HT1080 (cell line): ENCODE data around the gene INPP5A. TPM values are rescaled to one million over a fixed set of nuclear protein-coding genes. Genes with fewer than 3 reads are reported as not detected.
"Not testable (repeated sequence)": the region's sequence is repeated elsewhere in the genome, so short reads cannot be mapped to it uniquely, and the experiment has no call there.

ENCODE experiments used
- DNase-seq: peaks from one replicate; pipeline ENCODE4 v3.0.0-alpha.2; 2015; ENCODE audit warnings: low read depth
- total RNA-seq: library from RNA; depleted of rRNA; stranded (reverse); fragments of >200 nt; shearing (Covaris generic); gene quantifications from 2 replicates; pipeline ENCODE4 v1.2.3, GENCODE V29; 2014

INPP5A gene
- total RNA-seq, 1 experiment from 2014 or later = 34.4 TPM

DNA sequence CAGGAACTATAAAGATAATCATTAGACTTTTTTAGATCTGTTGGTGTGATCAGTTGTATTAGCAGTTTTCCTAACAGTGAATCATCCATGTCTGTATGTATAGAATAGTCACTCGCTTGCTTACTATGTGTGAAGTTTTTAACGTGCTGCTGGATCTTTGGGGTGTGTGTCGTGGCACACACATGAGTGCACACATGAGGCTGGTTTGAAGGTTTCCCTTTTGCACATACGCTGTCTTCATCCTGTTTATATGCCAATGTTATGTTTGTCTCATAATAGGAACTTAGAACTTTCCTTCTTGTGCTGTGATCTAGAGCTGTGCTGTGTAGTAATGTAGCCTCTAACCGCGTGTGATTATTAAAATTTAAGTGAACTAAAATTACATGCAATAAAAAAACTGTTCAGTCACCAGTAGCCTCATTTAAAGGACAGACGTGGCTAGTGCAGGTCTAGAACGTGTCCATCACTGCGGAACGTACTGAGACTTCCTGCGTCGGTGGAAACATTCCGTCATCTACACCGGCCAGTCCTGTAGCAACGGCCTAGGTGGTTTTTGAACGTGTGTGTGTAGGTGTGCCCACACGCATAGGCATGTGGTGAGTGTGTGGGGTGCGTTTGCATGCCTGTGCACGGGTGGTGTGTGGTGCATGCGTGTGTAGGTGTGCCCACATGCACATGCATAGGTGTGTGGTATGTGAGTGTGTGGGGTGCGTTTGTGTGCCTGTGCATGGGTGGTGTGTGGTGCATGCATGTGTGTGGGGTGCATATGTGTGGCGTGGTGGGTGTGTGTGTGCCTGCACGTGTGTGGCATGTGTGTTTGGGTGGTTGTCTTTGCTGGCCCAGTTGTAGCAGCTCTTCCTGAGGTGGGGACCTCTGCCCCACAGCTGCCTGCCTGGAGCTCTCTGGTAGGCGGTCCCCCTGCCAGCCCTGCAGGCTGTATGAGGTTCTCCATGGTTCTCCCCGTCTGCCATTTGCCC is 56.6 kb downstream of the INPP5A start:
- no peak for DNase-seq

- DNase-seq = no peak
Measured at GRCh38 chr10:132595021-132595420, 57.4 kb downstream of the INPP5A start.

DNA sequence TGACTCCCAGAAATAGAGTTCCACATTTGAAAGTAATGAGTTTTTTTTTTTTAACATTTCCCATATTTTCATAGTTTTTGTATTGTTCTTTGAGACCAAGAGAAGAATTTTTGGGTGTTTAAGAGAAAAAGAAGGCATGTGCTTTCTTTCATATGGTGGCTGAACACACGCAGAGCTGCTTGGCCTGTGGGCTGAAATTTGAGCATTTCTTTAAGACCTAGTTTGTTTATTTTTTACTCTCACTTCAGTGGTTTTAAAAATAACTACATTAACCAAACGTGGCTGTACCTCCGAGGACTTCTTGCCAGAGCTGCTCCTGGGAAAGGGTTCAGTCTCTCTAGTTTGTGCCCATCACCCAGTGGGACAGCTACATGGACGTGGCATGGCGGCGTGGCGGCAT is 58.3 kb downstream of the INPP5A start:
- DNase-seq = no peak

GRCh38 chr10:132596742-132597279 is 59.2 kb downstream of the INPP5A start:
- no peak for DNase-seq

DNA sequence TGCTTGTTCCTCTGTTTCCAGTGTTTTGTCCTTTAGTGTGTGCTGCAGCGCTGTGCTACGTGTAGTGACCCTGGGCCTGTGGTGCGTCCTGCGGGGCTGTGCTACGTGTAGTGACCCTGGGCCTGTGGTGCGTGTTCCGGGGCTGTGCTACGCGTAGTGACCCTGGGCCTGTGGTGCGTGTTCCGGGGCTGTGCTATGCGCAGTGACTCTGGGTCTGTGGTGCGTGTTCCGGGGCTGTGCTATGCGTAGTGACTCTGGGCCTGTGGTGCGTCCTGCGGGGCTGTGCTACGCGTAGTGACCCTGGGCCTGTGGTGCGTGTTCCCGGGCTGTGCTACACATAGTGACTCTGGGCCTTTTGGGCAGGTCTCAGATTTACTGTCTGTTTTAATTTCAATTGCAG is 60.1 kb downstream of the INPP5A start:
- no peak for DNase-seq

DNA sequence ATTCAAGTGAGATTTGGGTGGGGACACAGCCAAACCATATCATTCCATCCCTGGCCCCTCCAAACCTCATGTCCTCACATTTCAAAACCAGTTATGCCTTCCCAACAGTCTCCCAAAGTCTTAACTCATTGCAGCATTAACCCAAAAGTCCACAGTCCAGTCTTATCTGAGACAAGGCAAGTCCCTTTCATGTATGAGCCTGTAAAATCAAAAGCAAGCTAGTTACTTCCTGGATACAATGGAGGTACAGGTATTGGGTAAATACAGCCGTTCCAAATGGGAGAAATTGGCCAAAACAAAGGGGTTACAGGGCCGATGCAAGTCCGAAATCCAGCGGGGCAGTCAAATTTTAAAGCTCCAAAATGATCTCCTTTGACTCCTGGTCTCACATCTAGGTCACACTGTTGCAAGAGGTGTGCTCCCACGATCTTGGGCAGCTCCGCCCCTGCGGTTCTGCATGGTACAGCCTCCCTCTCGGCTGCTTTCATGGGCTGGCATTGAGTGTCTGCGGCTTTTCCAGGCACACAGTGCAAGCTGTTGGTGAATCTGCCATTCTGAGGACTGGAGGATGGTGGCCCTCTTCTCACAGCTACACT is 61.5 kb downstream of the INPP5A start:
- DNase-seq = not testable (repeated sequence)

DNA sequence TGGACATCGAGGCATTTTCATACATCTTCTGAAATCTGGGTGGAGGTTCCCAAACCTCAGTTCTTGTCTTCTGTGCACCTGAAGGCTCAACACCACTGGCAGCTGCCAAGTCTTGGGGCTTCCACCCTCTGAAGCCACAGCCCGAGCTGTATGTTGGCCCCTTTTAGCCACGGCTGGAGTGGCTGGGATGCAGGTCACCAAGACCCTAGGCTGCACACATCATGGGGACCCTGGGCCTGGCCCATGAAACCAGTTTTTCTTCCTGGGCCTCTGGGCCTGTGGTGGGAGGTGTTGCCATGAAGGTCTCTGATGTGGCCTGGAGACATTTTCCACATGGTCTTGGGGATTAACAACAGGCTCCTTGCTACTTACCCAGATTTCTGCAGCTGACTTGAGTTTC is 62.1 kb downstream of the INPP5A start:
- no peak for DNase-seq

DNA sequence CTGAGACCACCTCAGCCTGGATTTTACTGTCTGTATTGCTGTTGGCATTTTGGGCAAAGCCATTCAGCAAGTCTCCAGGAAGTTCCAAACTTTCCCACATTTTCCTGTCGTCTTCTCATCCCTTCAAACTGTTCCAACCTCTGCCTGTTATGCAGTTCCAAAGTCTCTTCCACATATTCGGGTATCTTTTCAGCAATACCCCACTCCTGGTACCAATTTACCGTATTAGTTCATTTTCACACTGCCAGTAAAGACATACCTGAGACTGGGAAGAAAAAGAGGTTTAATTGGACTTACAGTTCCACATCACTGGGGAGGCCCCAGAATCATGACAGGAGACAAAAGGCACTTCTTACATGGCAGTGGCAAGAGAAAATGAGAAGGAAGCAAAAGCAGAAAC is 62.8 kb downstream of the INPP5A start:
- no peak for DNase-seq

DNA sequence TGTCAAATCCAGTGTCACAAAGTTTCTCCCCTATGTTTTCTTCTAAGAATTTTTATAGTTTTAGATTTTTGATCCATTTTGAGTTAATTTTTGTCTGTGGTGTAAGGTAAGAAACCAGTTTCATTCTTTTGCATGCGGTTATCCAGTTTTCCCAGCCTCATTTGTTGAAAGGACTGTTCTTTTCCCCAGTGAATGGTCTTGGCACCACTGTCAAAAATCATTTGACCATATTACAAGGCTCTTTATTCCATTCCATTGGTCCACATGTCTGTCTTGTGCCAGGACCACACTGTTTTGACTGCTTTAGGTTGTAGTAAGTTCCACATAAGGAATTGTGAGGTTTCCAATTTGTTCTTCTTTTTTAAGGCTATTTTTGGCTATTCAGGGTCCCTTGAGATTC is 64.0 kb downstream of the INPP5A start:
- no peak for DNase-seq

DNA sequence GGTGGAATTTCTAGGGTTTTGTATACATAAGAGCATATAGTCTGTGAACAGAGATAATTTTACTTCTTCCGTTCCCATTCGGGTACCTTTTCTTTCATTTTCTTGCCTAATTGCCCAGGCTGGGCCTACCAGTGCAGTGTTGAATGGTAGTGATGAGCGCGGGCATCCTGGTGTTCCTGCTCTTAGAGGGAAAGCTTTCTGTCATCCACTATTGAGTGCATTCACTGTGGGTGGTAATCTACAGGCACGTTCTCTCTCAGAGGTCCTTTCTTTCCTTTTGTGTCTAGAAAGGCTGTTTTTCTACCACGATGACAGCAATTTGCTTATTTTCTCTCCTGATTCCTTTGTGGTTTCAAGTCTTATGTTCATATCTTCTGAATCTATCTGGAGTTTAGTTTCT is 65.0 kb downstream of the INPP5A start:
- DNase-seq = no peak

DNA sequence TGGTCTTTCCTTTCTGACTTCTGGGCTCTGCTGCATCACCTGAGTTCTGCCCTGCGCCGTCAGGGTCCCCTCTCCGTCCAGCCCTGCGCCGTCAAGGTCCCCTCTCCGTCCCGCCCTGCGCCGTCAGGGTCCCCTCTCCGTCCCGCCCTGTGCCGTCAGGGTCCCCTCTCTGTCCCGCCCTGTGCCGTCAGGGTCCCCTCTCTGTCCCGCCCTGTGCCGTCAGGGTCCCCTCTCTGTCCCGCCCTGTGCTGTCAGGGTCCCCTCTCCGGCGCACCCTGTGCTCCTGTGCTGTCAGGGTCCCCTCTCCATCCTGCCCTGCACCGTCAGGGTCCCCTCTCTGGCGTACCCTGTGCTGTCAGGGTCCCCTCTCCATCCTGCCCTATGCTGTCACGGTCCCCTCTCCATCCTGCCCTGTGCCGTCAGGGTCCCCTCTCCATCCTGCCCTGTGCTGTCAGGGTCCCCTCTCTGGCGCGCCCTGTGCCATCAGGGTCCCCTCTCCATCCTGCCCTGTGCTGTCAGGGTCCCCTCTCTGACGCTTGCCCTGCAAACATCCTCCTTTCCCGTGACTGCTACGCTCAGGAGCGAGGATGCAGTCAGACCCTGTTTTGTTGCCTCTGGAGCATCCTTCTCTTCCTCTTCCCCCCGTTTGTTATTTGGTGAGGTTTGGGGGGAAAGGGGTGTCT is 66.4 kb downstream of the INPP5A start:
- no peak for DNase-seq

- no peak for DNase-seq
Measured at GRCh38 chr10:132604686-132605085, 67.1 kb downstream of the INPP5A start.

- DNase-seq = no peak
Measured at GRCh38 chr10:132605390-132605789, 67.8 kb downstream of the INPP5A start.

- DNase-seq = no peak
Measured at GRCh38 chr10:132606031-132606491, 68.5 kb downstream of the INPP5A start.

DNA sequence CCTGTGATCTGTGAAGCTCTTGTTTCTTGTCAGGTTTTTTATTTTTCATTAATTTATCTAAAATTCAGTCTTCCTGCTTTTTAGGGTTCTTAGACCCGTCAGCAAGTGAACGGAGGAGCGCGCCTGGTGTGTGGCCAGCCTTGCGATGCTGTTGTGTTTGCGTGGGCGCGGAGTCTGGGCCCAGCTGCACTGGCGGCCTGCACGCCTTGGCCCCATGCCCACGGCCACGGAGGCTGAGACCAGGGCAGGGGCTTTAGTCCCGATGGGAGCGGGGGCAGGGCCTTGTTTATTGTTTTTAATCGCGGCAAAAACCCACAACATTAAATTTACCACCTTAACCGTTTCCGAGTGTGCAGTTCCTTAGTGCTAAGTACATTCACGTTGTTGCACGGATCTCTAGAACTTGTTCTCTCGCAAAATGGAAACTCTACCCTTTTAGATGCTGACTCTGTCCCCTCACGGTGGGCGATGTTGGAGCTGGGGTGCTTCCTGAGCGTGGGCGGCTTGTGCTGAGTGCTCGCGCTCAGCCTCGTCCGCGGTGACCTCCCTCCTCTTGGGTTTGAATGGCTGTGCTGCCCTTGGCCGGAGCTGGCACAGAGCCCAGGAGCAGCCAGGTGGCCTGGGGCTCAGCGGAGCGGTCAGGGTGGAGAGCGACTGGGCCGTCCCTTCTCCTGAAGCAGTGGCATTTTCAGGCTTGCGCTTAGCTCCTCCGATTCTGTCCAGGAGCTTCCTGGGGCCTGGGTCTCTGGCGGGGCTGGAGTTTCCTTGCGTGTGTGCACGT is 69.1 kb downstream of the INPP5A start:
- no peak for DNase-seq

DNA sequence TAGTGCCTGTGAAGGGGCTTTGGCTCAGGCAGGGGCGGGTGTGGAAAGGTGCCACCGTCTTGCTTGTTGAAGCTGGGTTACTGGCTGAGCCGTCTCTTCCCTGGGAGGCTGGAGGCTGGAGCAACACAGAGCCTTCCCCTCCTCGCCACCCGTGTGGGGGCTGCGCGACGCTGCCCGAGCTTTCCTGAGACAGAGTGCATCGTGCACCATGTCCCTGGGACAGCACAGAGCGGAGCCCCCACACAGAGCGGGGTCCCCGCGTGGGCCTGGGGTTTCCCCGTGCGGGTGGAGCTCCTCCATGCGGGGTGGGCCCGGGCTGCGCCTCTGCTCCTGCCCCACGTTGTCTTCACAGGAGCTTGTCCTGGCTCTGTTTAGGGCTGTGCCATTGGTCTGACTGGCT is 69.9 kb downstream of the INPP5A start:
- DNase-seq = no peak

DNA sequence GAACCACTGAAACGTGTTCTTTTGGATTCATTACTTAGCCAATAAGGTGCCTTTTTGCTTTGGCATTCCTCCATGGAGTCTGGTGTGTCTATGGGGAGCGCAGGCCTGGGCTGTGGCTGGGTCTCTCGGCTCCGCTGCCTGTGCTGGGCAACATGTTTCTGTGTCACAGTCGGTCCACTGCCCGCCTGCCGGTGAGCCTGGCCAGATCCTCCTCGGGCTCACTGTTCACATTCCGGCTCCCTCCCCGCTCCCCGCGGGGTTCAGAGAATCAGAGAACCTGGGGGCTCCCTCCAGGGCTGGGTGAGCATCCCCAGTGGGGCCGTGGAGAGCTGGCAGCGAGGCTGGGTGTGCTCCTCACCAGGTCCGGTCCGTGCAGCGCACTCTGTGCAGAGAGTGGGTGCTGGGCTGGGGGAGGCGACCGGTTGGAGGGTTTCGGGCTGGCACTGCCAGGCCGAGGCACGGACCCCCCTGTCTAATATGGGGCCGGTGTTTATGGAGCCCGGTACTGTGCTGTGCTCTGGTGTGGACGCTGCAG is 70.4 kb downstream of the INPP5A start:
- DNase-seq = no peak

DNA sequence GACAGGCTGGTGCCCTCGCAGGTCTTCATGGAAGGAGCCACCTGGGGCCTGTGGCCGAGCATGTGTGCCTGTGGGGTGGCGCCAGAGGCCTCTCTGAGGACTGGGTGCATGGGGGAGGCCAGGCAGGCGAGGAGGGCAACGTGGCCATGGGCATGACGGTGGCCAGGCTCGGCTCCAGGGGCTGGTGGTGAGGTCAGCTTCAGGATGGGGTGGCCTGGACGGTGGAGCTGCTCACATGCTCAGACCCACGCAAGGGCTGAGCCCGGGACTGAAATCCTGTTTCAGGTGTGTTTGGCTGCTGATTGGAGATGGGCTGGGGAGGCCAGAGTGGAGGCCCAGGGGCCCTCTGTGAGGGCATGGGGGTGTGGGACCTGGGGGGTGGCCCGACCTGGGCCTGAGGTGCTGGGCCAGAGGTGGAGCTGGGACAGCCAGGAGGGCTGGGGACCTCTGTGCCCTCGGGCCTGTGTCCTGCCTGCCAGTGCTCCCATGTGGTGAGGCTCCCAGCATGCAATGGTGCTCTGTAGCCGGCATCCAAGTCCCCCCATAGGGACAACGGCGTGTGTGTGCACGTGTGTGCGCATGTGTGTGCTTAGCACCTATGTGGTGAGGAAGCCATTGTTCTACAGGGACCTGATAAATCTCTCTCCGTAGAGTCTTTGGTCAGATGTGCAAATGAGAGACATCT is 71.1 kb downstream of the INPP5A start:
- no peak for DNase-seq

- no peak for DNase-seq
Measured at GRCh38 chr10:132609211-132609610, 71.6 kb downstream of the INPP5A start.

- no peak for DNase-seq
Measured at GRCh38 chr10:132610071-132610701, 72.6 kb downstream of the INPP5A start.
